SK-N-SH (cell line): ENCODE data around the gene DDX51. TPM values are rescaled to one million over a fixed set of nuclear protein-coding genes. Genes with fewer than 3 reads are reported as not detected.

ENCODE experiments used
- CTCF ChIA-PET: fragments of 300-600, 350-600 bp; formaldehyde crosslinking; extraction: SDS; loops from one replicate; lab custom pipeline; 2021; lab: Yijun Ruan, JAX
- POLR2A ChIA-PET: fragments of 350-600 bp; sonication (Branson Sonifier 250); formaldehyde crosslinking; extraction: SDS; loops from one replicate; lab custom pipeline; 2020; ENCODE audit warnings: antibody characterized with exemption, inconsistent platforms; lab: Yijun Ruan, JAX
- DNase-seq: peaks from one replicate; pipeline ENCODE4 v3.0.0; 2012
- H2AFZ ChIP-seq: fragments of 200-600 bp; sonication (generic); 2 replicates; pipeline ENCODE4 v1.8.1; 2016; ENCODE audit warnings: antibody characterized with exemption, mild to moderate bottlenecking, low read depth
- H3F3A ChIP-seq: fragments of 200-600 bp; sonication (generic); replicated peaks from 2 replicates; pipeline ENCODE3; 2016; ENCODE audit warnings: antibody characterized with exemption, mild to moderate bottlenecking; ENCODE audit not compliant: insufficient read depth
- H3K27ac ChIP-seq, 2 experiments: fragments of 200-500 bp in 1 of 2; fragments of 200-600 bp in 1 of 2; sonication (Bioruptor generic) in 1 of 2; sonication (generic), shearing (Covaris generic) in 1 of 2; 2 replicates each; pipeline versions ENCODE4 v1.5.1 to v1.6.1; 2014 to 2016; ENCODE audit warnings: low read depth in 2 of 2, inconsistent platforms in 1 of 2, low read length in 1 of 2, mild to moderate bottlenecking in 1 of 2, mixed read lengths in 1 of 2
- H3K27me3 ChIP-seq: fragments of 200-600 bp; sonication (generic), shearing (Covaris generic); 2 replicates; pipeline ENCODE4 v1.6.1; 2016; ENCODE audit warnings: mixed run types; ENCODE audit not compliant: insufficient read depth
- H3K36me3 ChIP-seq, 2 experiments: fragments of 200-500 bp in 1 of 2; fragments of 200-600 bp in 1 of 2; sonication (Bioruptor generic) in 1 of 2; sonication (generic) in 1 of 2; replicated peaks in 1 of 2; 2 replicates each; pipeline versions ENCODE3 to v1.5.1; 2014 to 2016; ENCODE audit warnings: low read length in 1 of 2, mild to moderate bottlenecking in 1 of 2; ENCODE audit not compliant: insufficient read depth in 2 of 2, control insufficient read depth in 1 of 2
- H3K4me1 ChIP-seq, 2 experiments: fragments of 200-500 bp in 1 of 2; fragments of 200-600 bp in 1 of 2; sonication (Bioruptor generic) in 1 of 2; sonication (generic), shearing (Covaris generic) in 1 of 2; 2 replicates each; pipeline versions ENCODE4 v1.5.1 to v1.6.1; 2014 to 2016; ENCODE audit warnings: low read depth in 1 of 2, low read length in 1 of 2, mixed run types in 1 of 2; ENCODE audit not compliant: insufficient read depth in 2 of 2, control insufficient read depth in 1 of 2
- H3K4me2 ChIP-seq: fragments of 200-600 bp; sonication (generic), shearing (Covaris generic); 2 replicates; pipeline ENCODE4 v1.6.1; 2017; ENCODE audit warnings: mixed run types
- H3K4me3 ChIP-seq, 2 experiments: fragments of 200-500 bp in 1 of 2; fragments of 200-600 bp in 1 of 2; sonication (Bioruptor generic) in 1 of 2; sonication (generic), shearing (Covaris generic) in 1 of 2; 2 replicates each; pipeline versions ENCODE4 v1.5.1 to v1.8.1; 2014 to 2016; ENCODE audit warnings: low read depth in 2 of 2, inconsistent platforms in 1 of 2, low read length in 1 of 2, mild to moderate bottlenecking in 1 of 2, mixed read lengths in 1 of 2, moderate library complexity in 1 of 2
- H3K79me2 ChIP-seq: fragments of 200-600 bp; sonication (generic); 2 replicates; pipeline ENCODE4 v1.8.1; 2017; ENCODE audit warnings: mild to moderate bottlenecking; ENCODE audit not compliant: insufficient read depth
- H3K9ac ChIP-seq: fragments of 200-600 bp; sonication (generic); 2 replicates; pipeline ENCODE4 v1.6.1; 2017; ENCODE audit warnings: mixed run types
- H3K9me2 ChIP-seq: fragments of 200-600 bp; sonication (generic); 2 replicates; pipeline ENCODE4 v1.6.1; 2017; ENCODE audit warnings: mixed run types
- H3K9me3 ChIP-seq: fragments of 200-600 bp; sonication (generic); 2 replicates; pipeline ENCODE4 v1.6.1; 2017; ENCODE audit warnings: mixed run types, mild to moderate bottlenecking, moderate library complexity
- H4K20me1 ChIP-seq: fragments of 200-600 bp; sonication (generic); 2 replicates; pipeline ENCODE4 v1.6.1; 2017; ENCODE audit warnings: mild to moderate bottlenecking, mixed run types; ENCODE audit not compliant: insufficient read depth
- CHD2 ChIP-seq: fragments of 150-350 bp; IDR thresholded peaks from 2 replicates; pipeline ENCODE4 v1.6.1; 2018; ENCODE audit warnings: low read length; ENCODE audit not compliant: partially characterized antibody
- ELF1 ChIP-seq: IDR thresholded peaks from 2 replicates; pipeline ENCODE4 v1.4.0; 2012
- EZH2phosphoT487 ChIP-seq: fragments of 200-600 bp; sonication (generic); IDR thresholded peaks from 2 replicates; pipeline ENCODE4 v1.6.1; 2017; ENCODE audit warnings: low read depth, mixed run types, mild to moderate bottlenecking, antibody characterized with exemption, moderate library complexity, borderline replicate concordance
- FOSL2 ChIP-seq: IDR thresholded peaks from 2 replicates; pipeline ENCODE4 v1.4.0; 2012; ENCODE audit warnings: low read depth, mild to moderate bottlenecking, moderate library complexity, borderline replicate concordance
- FOXM1 ChIP-seq: IDR thresholded peaks from 2 replicates; pipeline ENCODE4 v1.4.0; 2012; ENCODE audit warnings: low read depth, mild to moderate bottlenecking
- GATA2 ChIP-seq: sonication (generic); formaldehyde crosslinking; IDR thresholded peaks from 2 replicates; pipeline ENCODE4 v1.5.0; 2020; ENCODE audit warnings: mild to moderate bottlenecking, missing genetic modification reagents
- IRF3 ChIP-seq: fragments of 150-350 bp; IDR thresholded peaks from 2 replicates; pipeline ENCODE4 v1.6.1; 2016; ENCODE audit warnings: mild to moderate bottlenecking, low read depth, low read length
- JUND ChIP-seq: IDR thresholded peaks from 2 replicates; pipeline ENCODE4 v1.4.0; 2012
- NRF1 ChIP-seq: IDR thresholded peaks from 2 replicates; pipeline ENCODE4 v1.6.1; 2012; ENCODE audit warnings: low read depth, mild to moderate bottlenecking, low read length
- RCOR1 ChIP-seq: fragments of 150-350 bp; IDR thresholded peaks from 2 replicates; pipeline ENCODE4 v1.6.1; 2017; ENCODE audit warnings: antibody characterized with exemption, low read length
- RFX5 ChIP-seq: IDR thresholded peaks from 2 replicates; pipeline ENCODE4 v1.6.1; 2012; ENCODE audit warnings: mild to moderate bottlenecking, improper control_type of control experiment, low read length
- RXRA ChIP-seq: IDR thresholded peaks from 2 replicates; pipeline ENCODE4 v1.4.0; 2012; ENCODE audit warnings: low read depth, mild to moderate bottlenecking, borderline replicate concordance
- SIN3A ChIP-seq: IDR thresholded peaks from 2 replicates; pipeline ENCODE4 v1.6.1; 2012; ENCODE audit warnings: low read depth, mild to moderate bottlenecking, low read length, moderate library complexity, borderline replicate concordance
- SMC3 ChIP-seq: IDR thresholded peaks from 2 replicates; pipeline ENCODE4 v1.6.1; 2012; ENCODE audit warnings: low read depth, low read length, improper control_type of control experiment
- TCF12 ChIP-seq: IDR thresholded peaks from 2 replicates; pipeline ENCODE4 v1.4.0; 2012
- USF1 ChIP-seq: IDR thresholded peaks from 2 replicates; pipeline ENCODE4 v1.4.0; 2012; ENCODE audit warnings: low read depth, borderline replicate concordance
- USF2 ChIP-seq: fragments of 150-350 bp; IDR thresholded peaks from 2 replicates; pipeline ENCODE4 v1.6.1; 2017; ENCODE audit warnings: antibody characterized with exemption, low read length, low read depth, borderline replicate concordance
- ZBTB33 ChIP-seq: IDR thresholded peaks from 2 replicates; pipeline ENCODE4 v1.4.0; 2012; ENCODE audit warnings: low read depth, borderline replicate concordance
- WGBS: methylation state at CpG from one replicate; pipeline ENCODE4 v1.1.6; 2017; ENCODE audit warnings: low lambda C conversion rate; 5-methylcytosine and 5-hydroxymethylcytosine counted together
- polyA plus RNA-seq, 3 experiments: library from polyadenylated mRNA; depleted of rRNA; stranded (reverse); fragments of >200 nt; gene quantifications; 2 replicates each; pipeline ENCODE4 v1.2.3, GENCODE V29; 2012

The DDX51 gene
- polyA plus RNA-seq, 1 of the 3 experiments (the other 2 are of a cell fraction): 17.3 TPM

GRCh38 chr12:132094269-132094891 is 49.7 kb downstream of the DDX51 start:
- Histone ChIP-seq H3K9me2 (no peaks in the 10 kb centered on the region), H3K27me3 (no peaks in the 10 kb centered on the region), H3K9me3 (no peaks in the 10 kb centered on the region), H3F3A (peaks cover 20% of the 10 kb centered on the region), H3K4me2 (no peak overlapping the region), H3K4me3 (no peak overlapping the region), H2AFZ (no peak overlapping the region), H4K20me1 (0 out of 2 replicates have a peak, but pooled peaks cover 11% of the 10 kb centered on the region), H3K79me2 (peaks cover 84% of the 10 kb centered on the region; the same call in 1 of the 2 replicates), H3K9ac (no peak overlapping the region), H3K4me1 (no peaks in the 10 kb centered on the region), H3K36me3 (peaks cover 2 to 38% of the 10 kb centered on the region in 2 experiments), H3K27ac (no peak overlapping the region)
- DNase-seq: no peak
- WGBS: 97% methylated on average over 16 of the region's 16 CpGs
- ChIA-PET CTCF (no interaction called here), POLR2A (no interaction called here)
- TF ChIP-seq RXRA: no peak

- H3K4me3 ChIP-seq: no peak overlapping the region
Measured at GRCh38 chr12:132089407-132089910, 54.7 kb downstream of the DDX51 start.

More at GRCh38 chr12:132089407-132089910, 54.7 kb downstream of the DDX51 start:
- Histone ChIP-seq H3K79me2 (peaks cover 87% of the 10 kb centered on the region), H3K4me1 (peaks cover 0 to 8% of the 10 kb centered on the region in 2 experiments; a peak in 2 of 4 replicates), H3F3A (peaks cover 25% of the 10 kb centered on the region), H4K20me1 (peaks cover 13% of the 10 kb centered on the region; the same call in 1 of the 2 replicates), H3K4me2 (no peak overlapping the region), H3K9ac (no peak overlapping the region), H3K9me2 (no peaks in the 10 kb centered on the region), H3K36me3 (peaks cover 7 to 32% of the 10 kb centered on the region in 2 experiments), H3K27me3 (no peaks in the 10 kb centered on the region), H3K9me3 (no peaks in the 10 kb centered on the region), H2AFZ (no peak overlapping the region), H3K27ac (no peak overlapping the region)
- no peak for DNase-seq
- ChIA-PET POLR2A (no interaction called here), CTCF (no interaction called here)
- TF ChIP-seq USF2: no peak
- TF ChIP-seq GATA2 (CRISPR knock-in tag): no peak
- TF ChIP-seq FOSL2: no peak
- TF ChIP-seq RXRA: no peak
- TF ChIP-seq ZBTB33: no peak
- no peak for TF ChIP-seq FOXM1
- no peak for TF ChIP-seq ELF1
- TF ChIP-seq JUND: no peak
- TF ChIP-seq SMC3: no peak
- TF ChIP-seq EZH2phosphoT487: no peak
- no peak for TF ChIP-seq RFX5
- TF ChIP-seq NRF1: no peak
- TF ChIP-seq CHD2: no peak
- no peak for TF ChIP-seq RCOR1
- TF ChIP-seq USF1: no peak
- no peak for TF ChIP-seq TCF12
- TF ChIP-seq SIN3A: no peak
- no peak for TF ChIP-seq IRF3
- 93% methylated on average over 4 of the region's 4 CpGs for WGBS
